GM21515 (cell line): ENCODE results near the gene THSD4.

Experiments
- ATAC-seq: cut with Tn5 transposase; IDR thresholded peaks from one replicate; pipeline ENCODE4 v1.9.1; 2021; ENCODE audit not compliant: unreplicated experiment

THSD4 gene

GRCh38 chr15:71219645-71220044, 104.4 kb downstream of the THSD4 start:
- ATAC-seq, result no peak

DNA sequence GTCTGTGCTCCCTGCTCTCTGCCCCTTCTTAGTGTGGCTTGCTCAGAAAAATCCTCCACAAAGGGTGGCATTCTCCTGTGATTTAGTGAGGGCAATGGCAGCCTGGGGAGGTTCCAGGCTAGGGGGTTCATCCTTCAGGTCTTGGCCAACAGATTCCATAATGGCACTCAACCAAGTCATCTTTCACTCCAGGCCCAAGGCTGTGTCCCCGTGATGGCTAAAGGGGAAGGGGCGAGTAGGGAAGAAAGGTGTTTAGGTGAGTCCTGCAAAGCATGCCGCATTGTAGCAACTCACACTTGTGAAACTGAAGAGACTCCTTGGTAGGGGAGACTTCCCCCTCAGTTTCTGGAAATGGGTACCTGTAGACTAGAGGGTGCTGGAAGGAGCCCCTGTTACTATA, 105.6 kb downstream of the THSD4 start:
- no peak for ATAC-seq

DNA sequence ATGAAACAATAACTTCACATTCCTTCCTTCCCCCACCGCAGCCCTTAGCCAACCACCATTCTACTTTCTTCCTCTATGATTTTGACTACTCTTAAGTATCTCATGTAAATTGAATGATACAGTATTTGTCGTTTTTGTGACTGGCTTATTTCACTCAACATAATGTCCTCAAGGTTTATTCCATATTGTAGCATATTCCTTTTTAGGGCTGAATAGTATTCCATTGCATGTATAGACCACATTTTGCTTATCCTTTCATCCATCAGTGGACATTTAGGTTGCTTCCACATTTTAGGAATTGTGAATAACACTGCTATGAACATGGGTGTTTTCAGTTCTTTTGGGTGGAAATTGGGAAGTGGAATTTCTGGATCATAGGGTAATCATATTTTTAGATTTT, 106.1 kb downstream of the THSD4 start:
- no peak for ATAC-seq

DNA sequence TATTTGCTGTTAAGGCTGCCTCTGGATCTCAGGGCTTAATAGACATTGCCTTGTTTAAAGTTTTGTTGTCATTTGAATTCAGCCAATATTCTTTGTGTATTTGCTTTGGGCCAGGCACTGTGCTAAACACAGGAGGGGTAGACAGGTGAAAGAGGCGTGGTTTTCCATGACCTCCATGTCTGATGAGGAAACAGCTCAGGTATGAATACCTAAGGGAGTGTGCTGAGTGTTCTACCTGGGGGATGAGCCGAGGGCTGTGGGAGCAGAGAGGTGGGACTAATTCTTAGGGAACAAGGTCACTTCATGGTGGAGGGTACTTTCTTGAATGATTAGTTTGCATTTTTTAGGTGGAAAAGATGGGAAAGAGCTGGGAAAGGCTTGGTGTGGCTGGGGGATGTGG, 108.2 kb downstream of the THSD4 start:
- no peak for ATAC-seq

- no peak for ATAC-seq
Observed at GRCh38 chr15:71224024-71224423, 108.8 kb downstream of the THSD4 start.

GRCh38 chr15:71225851-71226250, 110.6 kb downstream of the THSD4 start:
- ATAC-seq, result no peak

DNA sequence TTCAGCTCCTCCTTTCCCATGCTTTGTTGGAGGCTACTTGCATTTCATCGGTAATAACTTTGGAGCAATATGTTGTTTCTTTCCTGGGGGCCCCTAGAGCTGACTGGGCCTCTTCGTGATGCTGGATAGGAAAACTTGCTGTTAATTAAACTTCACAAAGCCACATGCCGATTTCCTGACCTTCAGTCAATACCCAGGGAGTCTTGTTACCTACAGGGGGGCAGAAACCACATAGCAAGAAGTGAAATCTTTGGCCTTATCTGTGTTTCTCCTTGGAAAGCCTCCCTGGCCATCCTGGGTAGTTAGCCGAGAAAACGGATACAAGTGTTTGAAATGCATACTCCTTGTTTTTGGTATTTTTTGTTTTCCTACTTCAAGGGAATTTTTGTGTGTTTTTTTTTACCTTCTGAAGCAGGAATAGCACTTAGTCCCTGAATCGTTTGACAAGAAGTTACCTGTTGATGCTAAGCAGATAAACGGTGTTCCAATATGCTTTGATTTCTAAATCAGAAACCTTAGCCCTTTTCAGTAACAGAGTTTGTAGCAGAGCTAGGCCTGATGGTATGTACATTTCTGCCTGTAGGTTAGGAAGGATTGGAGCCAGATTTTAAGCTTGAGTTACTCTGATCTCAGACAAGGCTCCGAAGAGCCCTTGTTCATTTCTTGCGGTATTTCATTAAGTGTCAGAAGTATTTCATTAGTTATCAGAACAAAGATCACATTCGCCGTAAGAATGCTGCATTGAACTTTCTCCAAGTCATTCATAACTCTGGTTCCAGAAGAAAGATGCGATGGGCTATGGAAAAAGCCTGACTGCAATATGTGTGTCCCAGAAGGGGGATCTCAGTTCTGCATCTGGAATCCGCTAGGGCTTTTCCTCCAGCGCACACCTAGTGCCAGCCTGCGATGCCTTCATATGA, 111.5 kb downstream of the THSD4 start:
- no peak for ATAC-seq

DNA sequence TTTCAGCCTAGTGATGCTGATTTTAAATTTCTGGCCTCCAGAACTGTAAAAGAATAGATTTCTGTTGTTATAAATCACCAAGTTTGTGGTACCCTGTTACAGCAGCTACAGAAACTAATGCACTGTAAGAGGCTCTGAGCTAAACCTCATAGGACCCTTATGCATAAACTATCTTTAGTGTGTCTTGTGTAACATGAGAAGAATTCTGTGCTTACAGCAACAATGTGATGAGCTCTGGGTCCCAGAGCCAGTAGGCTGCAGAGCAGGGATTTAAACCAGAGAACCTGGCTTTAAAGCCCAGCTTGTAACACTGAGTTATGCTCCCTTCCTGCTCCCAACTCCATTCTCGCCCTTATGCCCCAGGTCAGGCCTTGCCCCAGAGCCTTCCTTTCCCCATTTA, 113.1 kb downstream of the THSD4 start:
- no peak for ATAC-seq

DNA sequence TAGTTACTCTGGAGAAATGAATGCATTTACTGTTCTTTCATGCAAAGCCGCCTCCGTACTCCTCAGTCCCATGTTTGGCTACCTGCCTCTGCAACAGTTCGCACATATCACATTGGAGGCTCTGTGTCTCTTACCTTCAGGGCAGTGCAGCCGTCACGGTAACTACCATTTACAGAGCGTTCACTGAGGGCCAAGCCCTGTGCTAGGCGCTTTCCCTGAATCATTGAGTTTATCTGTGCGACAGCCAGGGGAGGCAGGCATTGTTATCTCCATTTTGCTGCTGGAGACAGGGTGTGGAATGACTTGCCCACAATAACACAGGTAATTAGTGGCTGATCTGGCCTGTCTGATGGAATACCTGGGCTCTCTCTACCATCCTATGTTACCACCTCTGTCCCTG, 115.0 kb downstream of the THSD4 start:
- ATAC-seq, result no peak

- ATAC-seq, result no peak
Observed at GRCh38 chr15:71231758-71232157, 116.5 kb downstream of the THSD4 start.

- no peak for ATAC-seq
Observed at GRCh38 chr15:71232411-71232810, 117.1 kb downstream of the THSD4 start.

DNA sequence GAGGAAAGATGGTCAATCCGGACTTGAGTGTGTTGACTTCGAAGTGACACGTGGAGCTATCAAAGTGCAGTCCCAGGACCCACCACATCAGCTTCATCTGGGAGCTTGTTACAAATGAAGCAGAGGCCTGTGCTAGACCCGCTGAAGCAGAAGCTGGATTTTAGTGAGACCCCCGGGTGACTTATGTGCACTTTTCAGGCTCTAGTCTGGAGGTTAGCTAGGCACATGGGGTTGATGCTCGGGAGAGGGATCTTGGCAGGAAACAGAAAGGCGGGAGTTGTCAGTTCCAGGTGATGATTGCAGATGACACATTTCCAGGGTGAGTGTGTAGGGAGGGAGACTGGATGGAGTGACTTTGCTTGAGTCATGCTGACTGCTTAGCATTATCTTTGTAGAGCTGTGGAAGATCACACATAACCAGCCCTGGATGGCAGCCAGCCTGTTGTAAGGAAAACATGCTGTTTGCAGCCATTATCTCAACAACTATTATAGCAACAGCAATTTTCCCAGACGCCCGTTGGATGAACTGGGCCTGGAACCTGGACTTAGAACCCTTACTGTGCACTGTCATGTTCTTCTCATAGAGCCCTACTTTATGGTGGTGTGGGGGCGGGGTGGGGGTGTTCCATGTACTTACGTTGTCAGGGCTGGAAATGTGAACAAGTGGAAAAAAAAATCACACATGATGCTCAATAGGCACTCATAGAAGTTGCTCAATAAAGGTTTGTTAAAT, 122.4 kb downstream of the THSD4 start:
- ATAC-seq, result no peak

GRCh38 chr15:71238926-71239325, 123.7 kb downstream of the THSD4 start:
- no peak for ATAC-seq

GRCh38 chr15:71239592-71240364, 124.5 kb downstream of the THSD4 start:
- ATAC-seq, result no peak

DNA sequence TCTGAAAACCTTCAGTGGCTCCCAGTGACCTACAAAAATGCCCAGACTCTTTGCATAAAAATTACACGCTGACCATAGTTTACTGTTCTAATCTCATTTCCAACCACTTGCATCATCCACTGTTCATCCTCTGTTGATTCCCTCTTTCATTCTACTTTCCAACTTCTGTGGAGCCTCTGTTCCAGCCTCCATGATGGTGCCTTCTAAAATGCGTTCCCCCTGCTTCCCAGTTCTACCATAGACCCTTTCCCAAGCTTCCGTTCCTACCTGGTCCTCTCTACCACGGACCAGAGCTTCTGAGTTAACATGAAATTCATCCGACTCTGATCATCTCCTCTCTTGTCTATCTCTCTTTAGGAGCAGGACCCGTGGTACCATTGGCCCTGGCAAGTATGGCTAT, 127.0 kb downstream of the THSD4 start:
- no peak for ATAC-seq

GRCh38 chr15:71244250-71244649, 129.0 kb downstream of the THSD4 start:
- ATAC-seq, result no peak

- ATAC-seq, result no peak
Observed at GRCh38 chr15:71245588-71245987, 130.3 kb downstream of the THSD4 start.

DNA sequence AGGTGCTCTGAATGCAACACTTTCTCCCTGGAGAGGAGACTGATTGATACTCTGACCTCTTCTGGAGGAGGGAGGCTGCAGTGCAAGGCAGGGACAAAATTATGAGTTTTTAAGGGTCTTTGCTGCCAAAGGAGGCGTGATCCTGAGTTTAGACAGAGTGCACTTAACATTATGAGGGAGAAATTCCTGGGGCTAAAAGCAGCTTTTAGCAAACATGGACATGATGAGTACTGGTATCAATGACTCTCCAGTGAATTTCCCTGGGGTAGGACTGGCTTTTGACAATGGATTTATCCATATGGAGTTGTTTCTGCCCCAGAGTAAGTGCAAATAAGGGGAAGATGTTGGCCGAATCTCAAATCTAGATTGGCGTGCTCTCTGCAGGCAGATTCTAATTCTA, 133.1 kb downstream of the THSD4 start:
- ATAC-seq, result no peak

DNA sequence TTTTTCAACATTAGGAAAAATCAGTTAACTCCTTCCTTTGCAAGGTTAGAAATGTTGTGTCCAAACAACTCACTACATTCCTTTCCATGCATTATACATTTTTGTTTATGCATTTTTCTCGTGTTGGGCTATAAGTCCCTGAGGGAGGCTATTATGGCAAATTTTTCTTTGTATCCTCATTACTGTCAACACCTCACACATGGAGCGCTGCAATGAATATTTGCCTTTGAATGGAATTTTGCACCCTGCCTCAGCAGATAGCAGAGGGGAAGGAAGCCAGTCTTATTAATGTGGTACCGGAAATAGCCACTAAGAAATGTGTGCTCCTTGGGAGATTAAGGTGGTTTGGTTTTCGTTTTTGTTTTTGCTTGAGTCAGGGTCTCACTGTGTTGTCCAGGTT, 134.7 kb downstream of the THSD4 start:
- no peak for ATAC-seq

DNA sequence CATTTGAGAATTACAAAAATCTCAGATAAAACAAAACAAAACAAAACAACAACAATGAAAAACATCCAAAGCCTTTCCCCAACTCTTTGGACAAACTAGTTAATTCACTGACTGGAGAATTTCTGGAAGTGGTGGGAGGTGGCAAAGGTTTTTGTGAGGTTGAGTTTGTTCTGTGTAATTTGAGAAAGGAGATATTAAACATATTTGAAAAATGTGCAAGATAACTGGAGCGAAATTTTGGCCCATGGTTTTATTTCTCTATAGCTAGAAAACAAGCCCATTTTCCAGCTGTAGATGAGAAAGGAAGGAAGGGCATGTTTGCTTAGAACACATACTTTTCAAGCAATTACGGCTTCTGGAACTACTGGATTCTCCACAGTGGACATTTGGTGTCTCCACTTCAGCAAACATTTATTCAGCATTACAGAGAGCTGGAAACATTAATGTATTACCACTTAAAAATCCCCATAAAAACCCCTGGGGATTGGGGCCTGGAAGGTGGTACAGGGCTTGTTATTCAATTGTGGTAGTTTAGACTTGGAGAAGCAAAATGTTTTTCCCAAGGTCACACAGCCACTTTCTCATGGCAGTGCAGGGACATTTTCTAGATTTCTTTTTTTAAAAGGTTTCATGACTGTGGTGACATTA, 135.8 kb downstream of the THSD4 start:
- no peak for ATAC-seq

DNA sequence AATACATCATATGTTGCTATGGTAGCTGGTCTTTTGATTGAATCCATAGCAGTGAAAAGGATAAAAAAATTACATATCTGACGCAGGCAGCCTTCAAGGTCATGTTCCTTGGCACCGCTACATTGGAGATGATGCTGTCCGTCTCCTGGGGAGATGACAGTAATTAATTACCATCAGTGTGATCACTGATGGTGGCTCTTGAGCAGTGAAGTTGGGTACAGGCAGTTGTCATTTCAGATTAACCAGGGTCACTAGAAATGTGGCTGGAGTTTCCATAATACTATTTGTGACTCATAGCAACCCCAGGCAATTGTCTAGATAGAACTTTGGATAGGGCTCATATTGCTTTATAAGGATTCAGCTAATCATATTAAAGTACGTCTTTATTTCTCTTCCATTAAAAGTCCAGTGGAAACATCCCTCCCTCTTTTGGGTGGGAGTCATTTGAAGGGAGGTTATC, 136.3 kb downstream of the THSD4 start:
- no peak for ATAC-seq
